Right renal pelvis (tissue), 4 donors: ENCODE data around the gene SERPINB10. TPM values are rescaled to one million over a fixed set of nuclear protein-coding genes. Genes with fewer than 3 reads are reported as not detected.

Experiments used
- DNase-seq, 4 donors: peaks; one replicate each; pipeline ENCODE4 v3.0.0-alpha.2; 2013; ENCODE audit warnings: low read depth in 4 of 4, low spot score in 3 of 4, missing footprints in 1 of 4
- polyA plus RNA-seq, 4 donors: library from polyadenylated mRNA; unstranded; fragments of 120-200 nt; gene quantifications; one replicate each; pipeline ENCODE4 v1.2.1, GENCODE V29; 2013; ENCODE audit not compliant: insufficient read length in 4 of 4

Gene SERPINB10
- polyA plus RNA-seq, 4 donors: 0.04 to 0.34 (median 0.08) TPM; not detected in 1

GRCh38 chr18:63979409-63979920 lies 71.7 kb downstream of the SERPINB10 start:
- DNase-seq: peak in 3 of 4 donors; percentile 51 to 59 (median 54)

- no peak for DNase-seq
Observed at GRCh38 chr18:63980027-63980426, 72.3 kb downstream of the SERPINB10 start.

- no peak for DNase-seq
Observed at GRCh38 chr18:63980896-63981460, 73.2 kb downstream of the SERPINB10 start.

- no peak for DNase-seq
Observed at GRCh38 chr18:63981719-63982118, 74.0 kb downstream of the SERPINB10 start.

GRCh38 chr18:63982361-63982760 lies 74.6 kb downstream of the SERPINB10 start:
- DNase-seq: no peak

Other genes with a start within 250 kb of the SERPINB10 start
- gene SERPINB3, start 246.1 kb upstream of the SERPINB10 start, polyA plus RNA-seq: under 1 TPM in 3 of 4 donors, not detected in 1; 0.09 to 0.22 (median 0.17) TPM
- gene SERPINB11, start 205.0 kb upstream of the SERPINB10 start, polyA plus RNA-seq: not detected
- under 1 TPM; 0.55 to 0.90 (median 0.65) TPM for gene SERPINB7, start 132.5 kb upstream of the SERPINB10 start, polyA plus RNA-seq
- gene SERPINB2, start 20.3 kb upstream of the SERPINB10 start, polyA plus RNA-seq: under 1 TPM in 3 of 4 donors, not detected in 1; 0.14 to 0.34 (median 0.19) TPM
- gene HMSD, start 41.3 kb downstream of the SERPINB10 start, polyA plus RNA-seq: 1 to 10 TPM; 1.4 to 2.8 (median 1.8) TPM
- 1 to 10 TPM; 4.1 to 5.7 (median 4.4) TPM for gene SERPINB8, start 62.1 kb downstream of the SERPINB10 start, polyA plus RNA-seq
- 1 to 10 TPM; 1.2 to 7.4 (median 4.1) TPM for gene LINC00305, start 241.1 kb downstream of the SERPINB10 start, polyA plus RNA-seq